NCI-H2107 treated with DMSO at 0.1 percent for 48 hours (cell line): ENCODE data around the gene TJP1.
"Not testable (repeated sequence)": the region's sequence is repeated elsewhere in the genome, so short reads cannot be mapped to it uniquely, and the experiment has no call there.

Experiments
- DNase-seq: peaks from one replicate; lab custom pipeline; 2025; ENCODE audit not compliant: unreplicated experiment; lab: John Stamatoyannopoulos, UW

TJP1 gene

DNA sequence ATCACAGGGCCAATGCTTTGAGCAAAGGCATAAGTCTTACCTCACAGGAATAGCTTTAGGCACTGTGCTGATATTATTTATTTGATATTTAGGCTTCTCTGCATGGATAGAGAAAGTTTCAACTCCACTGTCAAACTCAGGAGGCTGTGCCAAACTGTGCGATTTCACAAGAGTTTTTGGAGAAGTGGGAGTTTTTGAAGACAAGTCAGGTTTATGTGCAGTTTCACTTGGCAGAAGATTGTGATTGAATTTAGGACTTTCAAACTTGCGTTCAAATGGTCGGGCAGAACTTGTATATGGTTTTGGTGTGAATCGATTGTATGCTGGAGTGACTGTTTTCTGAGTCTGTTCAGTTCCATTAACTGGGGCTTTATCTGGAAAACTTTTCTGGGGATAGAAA is 113.7 kb downstream of the TJP1 start:
- DNase-seq, result no peak

DNA sequence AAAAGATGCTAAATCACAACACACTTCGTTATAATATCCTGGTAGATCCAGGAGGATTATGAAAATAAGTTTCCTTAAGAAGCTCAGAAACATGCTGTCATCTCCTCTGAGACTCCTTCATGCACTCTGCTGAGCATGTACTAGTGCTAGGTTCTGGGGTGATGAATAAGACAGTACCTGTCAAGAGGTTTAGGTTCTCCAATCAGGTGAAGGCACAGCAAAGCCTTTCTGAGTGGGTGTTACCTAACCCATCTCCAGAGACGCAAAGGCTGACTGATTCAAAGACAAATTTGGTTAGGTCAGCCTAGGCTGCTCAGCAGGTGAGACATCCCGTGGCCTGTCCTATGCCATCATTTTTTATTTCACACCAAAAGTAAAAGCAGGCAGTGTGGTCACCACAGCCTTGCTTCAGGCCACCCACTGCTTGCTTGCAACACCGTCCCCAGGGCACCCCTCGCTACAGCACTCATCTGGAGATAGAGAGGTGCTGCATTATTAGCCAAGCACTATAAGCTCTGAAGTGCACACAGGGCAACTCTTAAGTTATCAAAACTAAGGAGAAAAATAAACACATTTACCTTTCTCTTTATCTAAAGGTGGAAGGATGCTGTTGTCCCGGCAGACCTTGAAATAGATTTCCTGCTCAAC is 117.2 kb downstream of the TJP1 start:
- DNase-seq, result no peak

DNA sequence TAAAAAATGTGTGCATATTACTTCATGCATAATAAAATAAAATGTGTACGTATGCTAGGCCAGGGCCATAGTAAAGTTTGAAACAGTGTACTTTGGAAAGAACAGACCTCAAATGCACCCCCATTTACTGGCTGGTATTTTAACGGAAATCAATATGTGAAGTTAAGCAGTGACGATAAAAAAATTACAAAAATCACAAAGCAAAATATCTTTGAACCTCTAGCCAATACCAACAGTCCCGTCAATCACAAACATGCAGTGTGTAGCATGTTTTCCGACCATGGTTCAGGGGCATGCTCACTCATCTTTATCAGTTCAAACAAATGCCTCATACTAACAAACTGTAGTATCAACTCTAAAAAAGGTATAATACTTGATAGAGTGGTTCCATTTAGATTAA is 121.1 kb downstream of the TJP1 start:
- no peak for DNase-seq

DNA sequence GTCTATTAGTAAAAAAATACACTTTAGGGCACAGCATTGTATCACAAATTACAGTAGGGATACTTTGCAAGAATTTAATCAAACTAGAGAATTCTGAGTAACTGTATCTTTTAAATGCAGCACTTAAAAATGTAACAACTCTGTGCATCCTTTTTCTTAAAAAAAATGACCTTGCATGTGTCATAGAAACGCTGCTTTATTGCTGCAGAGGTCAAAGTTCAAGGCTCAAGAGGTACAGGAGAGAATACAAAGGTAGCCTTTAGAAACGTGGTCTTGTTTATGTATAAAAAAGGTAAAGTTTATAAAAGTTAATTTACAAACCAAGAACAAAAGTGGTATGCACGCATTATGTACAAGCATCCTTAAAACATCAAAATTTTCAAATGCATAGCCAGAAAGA is 122.0 kb downstream of the TJP1 start:
- no peak for DNase-seq

DNA sequence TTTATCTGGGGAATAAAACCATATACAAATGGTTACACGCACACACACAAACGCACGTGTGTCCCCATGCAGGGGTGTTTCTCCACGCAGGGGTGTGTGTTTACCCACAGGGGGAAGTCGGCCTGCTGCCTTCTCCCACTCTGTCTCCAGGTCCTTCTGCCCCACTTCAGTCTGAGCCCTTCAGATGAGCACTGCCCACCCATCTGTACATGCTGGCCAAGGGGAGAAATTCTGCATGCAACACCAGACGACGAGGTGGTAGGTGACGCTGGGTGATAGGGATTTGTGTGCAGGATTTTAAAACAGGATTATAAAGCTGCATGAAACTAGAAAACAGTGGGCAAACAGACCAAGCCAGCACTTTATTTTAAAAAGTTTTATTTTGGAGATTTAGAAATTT is 122.5 kb downstream of the TJP1 start:
- DNase-seq, result no peak

DNA sequence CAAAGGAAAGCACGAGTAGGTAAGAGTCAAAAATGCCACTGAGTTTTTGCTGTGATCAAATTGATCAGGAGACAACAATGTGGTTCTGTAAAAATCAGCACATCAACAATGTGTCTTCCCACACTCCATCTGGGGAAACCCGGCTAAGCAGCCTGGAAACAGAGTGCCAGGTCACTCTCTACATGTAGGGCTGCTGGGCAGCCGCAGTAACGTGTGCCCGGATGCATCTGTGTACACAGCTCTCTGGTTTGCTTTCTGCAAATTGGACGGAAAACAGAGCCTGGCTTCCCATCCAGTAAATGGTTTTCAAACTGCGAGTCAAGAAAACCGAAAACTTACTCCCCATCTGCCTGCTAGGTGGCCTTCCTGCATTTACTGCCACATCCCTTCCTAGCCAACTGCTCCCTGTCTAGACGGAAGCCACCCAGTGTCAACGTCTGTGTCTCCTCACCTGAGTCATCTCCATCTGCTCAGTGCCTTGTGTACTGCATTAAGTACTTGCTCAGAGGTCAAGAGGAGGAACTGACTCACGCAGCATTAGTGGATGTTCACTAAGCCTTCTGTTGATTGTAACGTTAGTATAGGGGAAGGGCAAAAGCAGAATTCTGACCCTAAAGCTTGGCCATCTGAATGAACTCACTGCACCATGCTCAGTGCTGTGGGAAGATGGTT is 124.1 kb downstream of the TJP1 start:
- no peak for DNase-seq

DNA sequence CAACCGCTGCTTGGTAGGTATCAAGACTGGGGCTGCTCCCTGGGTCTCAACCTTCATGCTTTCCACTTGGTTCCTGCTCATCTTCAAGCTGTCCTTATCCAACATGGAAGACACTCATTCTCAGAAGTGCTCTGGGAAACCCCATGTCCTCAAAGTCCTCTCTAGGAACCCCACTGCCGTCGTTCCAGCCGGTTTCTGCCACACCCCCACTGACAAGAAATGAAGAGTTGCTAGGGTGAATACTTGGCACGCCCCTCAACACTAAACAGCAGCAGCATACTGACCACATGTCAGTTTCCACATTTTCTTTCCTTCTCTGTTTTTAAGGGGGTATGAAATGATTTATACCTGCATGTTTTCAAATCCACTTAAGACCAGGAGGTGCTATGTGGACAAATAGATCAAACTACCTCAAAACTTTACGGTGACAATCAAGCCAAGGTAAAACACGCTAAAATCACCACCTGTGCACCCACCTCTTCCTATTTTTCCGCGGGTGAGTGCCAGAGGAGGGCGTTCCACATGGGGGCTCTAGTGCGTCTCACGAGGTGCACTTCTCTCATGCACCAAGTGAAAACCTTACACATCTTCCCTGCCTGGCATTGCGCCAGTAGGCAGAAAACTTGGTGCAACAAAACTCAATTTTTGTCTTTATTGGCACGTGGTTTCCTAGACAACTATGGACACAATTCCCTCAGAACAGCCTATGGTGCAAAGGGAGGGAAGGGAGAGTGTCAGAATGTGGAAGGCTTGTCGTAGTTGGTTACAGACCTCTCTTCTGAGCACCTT is 125.1 kb downstream of the TJP1 start:
- DNase-seq, result no peak

DNA sequence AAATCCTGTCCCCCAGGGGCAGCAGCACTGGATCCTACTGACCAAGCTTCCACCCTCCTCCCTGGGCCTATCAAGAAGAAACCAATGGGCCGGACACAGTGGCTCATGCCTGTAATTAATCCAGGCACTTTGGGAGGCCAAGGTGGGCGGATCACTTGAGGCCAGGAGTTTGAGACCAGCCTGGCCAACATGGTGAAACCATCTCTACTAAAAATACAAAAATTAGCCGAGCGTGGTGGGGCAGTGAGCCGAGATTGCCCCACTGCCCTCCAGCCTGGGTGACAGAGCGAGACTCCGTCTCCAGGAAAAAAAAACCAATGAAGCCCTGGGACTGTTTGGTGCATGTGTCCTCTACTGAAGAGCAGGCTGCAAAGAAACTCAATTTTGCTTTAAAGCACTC is 125.8 kb downstream of the TJP1 start:
- not testable (repeated sequence) for DNase-seq

DNA sequence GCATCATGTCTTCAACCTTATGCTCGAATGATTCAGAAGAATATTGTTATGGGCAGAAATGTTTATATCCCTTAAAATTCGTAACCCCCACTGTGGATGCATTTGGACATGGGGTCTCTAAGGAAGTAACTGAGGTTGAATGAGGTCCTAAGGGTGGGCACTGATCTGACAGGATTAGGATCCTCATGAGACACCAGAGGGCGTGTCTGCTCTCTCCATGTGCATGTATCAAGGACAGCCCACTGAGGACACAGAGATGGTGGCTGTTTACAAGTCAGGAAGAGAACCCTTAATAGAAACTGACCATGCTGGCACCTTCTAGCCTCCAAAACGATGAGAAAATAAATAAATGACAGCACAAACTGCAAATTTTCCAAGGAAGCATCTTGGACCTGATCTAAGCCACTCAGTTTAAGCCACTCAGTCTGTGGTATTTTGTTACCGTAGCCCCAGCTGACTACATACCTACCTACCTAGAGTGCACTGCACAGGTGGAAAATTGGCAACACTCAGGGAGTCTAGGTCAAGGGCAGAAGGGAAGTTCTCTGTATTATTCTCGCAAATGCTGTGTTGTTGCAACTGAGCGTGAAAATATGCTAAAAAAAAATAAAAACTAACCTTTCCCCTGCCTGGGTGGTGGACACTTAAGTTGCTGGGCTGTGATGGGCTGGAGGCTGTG is 126.6 kb downstream of the TJP1 start:
- no peak for DNase-seq

DNA sequence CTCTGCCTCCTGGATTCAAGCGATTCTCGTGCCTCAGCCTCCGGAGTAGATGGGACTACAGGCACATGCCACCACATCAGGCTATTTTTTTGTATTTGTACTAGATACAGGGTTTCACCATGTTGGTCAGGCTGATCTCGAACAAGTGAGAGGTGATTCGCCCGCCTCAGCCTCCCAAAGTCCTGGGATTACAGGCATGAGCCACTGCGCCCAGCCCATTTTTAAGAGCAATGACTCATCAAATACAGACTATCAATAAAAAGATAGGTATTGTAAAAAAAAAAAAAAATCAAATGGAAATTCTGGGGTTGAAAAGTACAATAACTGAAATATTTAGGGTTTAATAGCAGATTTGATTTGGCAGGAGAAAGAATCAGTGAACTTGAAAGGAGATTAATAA is 129.0 kb downstream of the TJP1 start:
- DNase-seq, result no peak

DNA sequence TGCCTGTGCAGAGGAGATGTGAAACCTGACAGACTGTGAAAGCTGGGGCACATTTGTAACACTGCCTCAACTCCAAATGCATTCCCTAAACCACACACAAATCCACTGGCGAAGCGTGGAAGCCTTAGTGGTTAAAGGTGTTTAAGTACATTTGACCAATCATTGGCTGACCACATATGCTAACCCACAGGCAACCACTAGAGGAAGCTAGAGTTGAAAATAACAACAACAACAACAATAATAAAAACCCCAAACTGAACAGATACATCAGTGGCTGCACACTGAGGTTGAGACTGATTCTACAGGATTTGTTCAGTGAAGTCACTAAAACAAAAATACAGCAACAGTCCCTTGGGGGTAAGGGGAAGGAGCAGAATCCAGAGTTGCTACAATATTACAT is 129.7 kb downstream of the TJP1 start:
- no peak for DNase-seq

DNA sequence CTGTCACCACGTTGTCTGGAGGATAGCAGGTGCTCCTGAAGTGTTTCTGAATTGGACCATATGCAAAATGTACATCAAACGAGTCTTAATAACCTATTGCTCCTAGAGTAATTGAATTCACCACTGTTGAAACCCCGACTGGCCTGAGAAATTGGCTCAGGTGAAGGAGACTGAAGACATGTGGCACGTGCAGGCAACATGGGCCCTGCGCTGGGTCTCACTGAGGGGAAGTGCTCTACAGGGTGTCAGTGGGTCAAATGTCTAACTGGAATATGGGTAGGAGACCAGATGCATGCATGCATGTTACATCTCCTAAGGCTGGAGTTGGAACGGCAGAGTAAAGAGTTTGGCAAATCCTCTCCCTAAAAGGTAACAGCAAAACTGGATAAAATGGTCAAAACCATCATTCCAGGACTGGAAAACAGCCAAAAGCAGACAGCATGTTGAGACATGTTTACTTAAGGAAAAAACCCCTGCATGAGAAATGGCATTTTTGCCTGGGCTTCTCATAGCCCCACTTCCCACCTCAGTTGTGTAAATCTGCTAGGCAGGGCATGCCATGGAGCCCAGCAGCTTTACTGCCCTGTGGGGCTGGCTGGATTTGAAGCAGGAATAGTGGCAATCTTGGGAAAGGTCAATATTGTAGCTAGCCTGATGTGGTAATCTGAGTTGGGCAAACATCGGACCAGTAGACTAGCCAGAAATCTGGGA is 131.3 kb downstream of the TJP1 start:
- no peak for DNase-seq

DNA sequence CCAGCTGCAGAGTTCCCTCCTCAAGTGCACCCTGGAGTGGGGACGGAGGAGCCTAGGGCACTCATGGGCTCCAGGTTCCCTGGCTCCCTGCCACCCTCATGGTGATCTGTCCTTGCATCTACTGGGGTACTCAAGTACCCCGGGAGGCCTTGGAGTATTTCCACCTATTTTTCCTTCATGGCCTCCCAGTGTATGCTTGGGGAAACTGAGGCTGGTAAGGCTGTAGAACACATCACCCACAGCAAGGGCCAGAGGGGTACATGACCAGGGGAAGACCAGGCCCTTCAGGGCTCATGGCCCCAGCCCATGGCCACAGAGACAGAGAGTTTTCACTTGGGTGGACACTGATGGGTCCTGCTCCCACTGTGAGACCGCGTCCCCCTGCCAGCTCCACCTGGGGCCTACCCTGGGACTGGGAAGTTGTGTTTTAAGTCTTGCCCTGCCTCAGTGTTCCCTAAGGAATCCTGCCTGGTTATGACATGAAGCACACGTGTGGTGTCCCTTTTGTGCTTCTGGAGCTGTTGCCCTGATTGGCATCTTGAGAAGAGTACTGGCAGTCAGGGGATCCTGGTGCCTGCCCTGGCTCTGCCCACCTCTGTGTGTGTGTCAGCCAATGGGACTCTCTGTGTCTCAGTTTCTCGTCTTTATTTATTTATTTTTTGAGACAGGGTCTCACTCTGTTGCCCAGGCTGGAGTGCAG is 132.8 kb downstream of the TJP1 start:
- no peak for DNase-seq

DNA sequence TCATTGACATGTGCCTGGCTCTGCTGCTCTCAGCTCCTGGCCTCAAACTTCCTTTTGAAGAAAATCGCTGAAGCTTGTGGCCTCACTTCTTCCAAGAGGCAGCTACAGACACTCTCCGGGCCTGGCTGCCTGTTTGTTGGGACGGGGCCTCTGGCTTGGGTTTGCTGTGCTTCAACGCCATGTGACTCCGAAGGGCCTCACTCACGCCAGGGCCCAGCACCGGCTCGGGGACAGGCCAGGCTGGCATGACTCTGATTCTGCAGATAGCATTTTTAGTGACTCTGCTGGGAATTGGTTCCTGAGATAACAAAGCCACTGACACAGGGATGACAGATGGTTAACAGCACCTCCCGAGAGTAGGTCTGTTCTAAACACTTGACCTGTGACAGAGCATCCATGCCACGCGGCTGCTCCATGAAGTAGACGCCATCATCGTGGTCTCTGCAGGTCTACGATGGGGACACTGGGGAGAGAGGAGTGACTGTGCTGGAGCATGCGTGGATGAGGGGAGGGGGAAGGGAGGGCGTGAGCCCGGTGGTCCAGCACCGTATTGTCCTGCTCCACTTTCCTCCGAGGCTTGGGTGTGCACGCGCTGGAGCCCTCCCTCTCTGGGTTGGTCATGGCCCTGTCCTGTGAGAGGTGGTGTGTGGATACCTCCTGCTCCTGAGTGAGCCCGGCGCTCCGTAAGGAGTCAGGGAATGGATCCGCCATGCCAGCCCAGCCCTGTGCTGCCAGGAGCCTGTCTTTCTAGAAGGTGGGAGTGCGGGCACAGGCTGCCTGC is 133.6 kb downstream of the TJP1 start:
- no peak for DNase-seq

DNA sequence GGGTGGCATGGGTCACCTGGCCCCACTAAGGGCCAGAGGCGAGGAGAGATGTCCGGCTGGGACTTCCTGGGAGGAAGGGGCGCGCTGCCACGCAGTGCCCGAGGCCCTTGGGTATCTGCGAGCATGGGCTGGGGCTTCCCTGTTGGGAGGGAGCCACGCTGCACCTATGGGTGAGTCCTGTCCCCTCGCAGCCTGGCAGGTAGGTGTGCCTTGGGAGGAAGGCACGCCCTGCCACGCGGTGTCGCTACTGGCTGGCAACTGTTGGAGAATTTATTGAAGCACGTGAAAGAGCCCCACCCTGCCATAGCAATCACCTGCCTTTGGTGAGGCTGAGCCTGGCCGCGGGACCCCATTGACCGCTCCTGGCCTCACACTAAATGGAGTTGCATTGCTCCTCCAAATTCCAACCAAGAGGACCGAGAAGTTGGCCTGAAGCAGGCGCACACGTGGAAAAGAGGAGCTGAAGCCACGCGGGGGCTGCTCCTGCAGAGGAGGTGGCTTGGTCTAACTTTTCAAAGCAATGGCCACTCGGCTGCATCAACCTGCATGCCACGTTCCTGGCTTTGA is 134.2 kb downstream of the TJP1 start:
- DNase-seq, result no peak

DNA sequence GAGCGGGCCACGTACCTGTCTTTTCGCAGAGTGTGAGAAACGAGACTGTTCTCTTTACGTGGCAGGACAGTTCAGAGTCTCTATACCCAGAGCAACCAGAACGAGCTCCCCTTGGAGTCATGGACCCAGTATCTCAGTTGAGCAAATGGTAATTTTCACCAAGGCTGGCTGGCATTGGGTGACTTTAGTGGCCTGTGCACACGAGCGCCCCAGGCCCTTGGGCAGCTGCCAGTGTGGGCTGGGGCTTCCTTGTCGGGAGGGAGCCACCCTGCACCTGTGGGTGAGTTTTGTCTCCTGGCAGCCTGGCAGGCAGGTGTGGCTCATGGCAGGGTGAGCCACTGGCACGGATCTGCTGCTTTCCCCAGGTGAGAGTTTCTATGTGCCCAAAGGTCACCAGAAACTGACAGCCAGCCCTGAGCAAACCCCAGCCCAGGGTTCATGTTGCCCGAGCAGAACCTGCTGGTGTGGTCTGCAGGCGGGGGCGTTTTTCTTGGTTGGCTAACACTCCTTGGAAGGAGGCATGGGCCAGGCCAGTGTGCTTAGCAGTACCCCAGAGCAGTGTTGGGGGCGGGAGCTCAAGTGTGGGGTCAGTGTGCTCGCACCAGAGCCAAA is 135.0 kb downstream of the TJP1 start:
- no peak for DNase-seq

DNA sequence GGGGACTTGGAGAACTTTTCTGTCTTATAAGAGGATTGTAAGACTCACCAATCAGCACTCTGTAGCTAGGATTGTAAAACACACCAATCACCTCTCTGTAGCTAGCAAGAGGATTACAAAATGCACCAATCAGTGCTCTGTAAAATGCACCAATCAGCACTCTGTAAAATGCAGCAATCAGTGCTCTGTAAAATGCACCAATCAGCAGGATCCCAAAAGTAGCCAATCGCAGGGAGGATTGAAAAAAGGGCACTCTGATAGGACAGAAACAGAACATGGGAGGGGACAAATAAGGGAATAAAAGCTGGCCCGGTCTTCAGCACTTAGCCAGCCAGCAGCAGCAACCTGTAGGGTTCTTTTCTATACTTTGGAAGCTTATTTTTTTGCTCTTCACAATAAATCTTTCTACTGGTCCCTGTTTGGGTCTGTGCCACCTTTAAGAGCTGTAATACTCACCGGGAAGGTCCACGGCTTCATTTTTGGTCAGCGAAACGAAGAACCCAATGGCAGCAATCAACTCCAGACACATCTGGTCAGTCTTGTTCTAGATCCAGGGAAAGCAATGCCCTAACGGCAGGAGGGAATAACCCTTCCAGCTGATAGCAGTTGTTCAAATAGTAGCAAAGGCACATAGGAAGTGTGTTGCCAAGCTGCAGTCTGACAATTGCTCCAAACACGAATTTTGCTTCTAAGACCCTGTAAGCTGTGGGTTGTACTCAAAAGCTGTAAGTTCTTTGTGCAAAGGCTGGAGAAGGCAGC is 135.6 kb downstream of the TJP1 start:
- DNase-seq, result no peak

DNA sequence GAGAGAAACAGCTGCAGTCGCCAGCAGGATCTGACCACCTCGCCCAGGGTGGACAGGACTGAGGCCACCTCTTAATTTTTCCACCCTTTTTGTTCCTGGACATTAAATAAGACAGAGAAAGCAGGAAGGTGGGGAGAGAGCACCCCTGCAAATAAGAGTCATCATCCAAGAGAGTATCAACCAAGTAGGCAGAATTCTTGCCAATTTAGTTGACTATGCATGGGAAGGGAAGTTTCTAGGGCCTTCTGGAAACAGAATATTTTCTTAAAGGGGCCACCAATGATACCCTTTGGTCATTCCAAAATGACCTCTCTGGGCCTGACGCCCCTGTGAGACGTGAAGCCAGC is 136.2 kb downstream of the TJP1 start:
- no peak for DNase-seq
